Left ventricle myocardium superior (tissue), 1 donor: ENCODE measurements around the gene KSR2. TPM values are rescaled to one million over a fixed set of nuclear protein-coding genes. Genes with fewer than 3 reads are reported as not detected.

Source experiments
- ATAC-seq: fragments of 200-7000 bp; cut with Tn5 transposase; one replicate; pipeline ENCODE4 v1.9.1; 2020; ENCODE audit warnings: mild to moderate bottlenecking, moderate library complexity
- DNase-seq: peaks from one replicate; pipeline ENCODE4 v3.0.0-alpha.2; 2020
- intact Hi-C: fragments of 100-400 bp; cut with micrococcal nuclease; formaldehyde crosslinking; loops from one replicate; pipeline ENCODE4 v1.11.0; 2022
- total RNA-seq: library from RNA; stranded (reverse); fragmentation: NEBNext Ultra II Directional; extraction: Animal tissue kit (Norgen Biotek cat#: 25700); gene quantifications from one replicate; pipeline ENCODE4 v1.2.1, GENCODE V29; 2021
- donor health status: DM: no; HTN: yes; CAD: no; lungs with severe emphysema.

Gene KSR2
- total RNA-seq, 1 donor from 2014 or later: not detected

GRCh38 chr12:117417004-117417403 is 551.8 kb downstream of the KSR2 start:
- intact Hi-C loops: no loop called here
- ATAC-seq: no peak
- no peak for DNase-seq

- DNase-seq: peak; percentile 66
- intact Hi-C loops: no loop called here
- peak; percentile 81 for ATAC-seq
Observed at GRCh38 chr12:117412465-117413188, 556.2 kb downstream of the KSR2 start.

- DNase-seq: no peak
- intact Hi-C loops: no loop called here
- ATAC-seq: no peak
Observed at GRCh38 chr12:117409286-117409685, 559.5 kb downstream of the KSR2 start.

GRCh38 chr12:117408161-117408791 is 560.5 kb downstream of the KSR2 start:
- ATAC-seq: peak; percentile 71
- intact Hi-C loops: no loop called here
- no peak for DNase-seq

GRCh38 chr12:117404940-117405339 is 563.9 kb downstream of the KSR2 start:
- no peak for ATAC-seq
- no peak for DNase-seq
- intact Hi-C loops: no loop called here

GRCh38 chr12:117404203-117404853 is 564.5 kb downstream of the KSR2 start:
- ATAC-seq: no peak
- intact Hi-C loops: no loop called here
- no peak for DNase-seq

- DNase-seq (no peak), ATAC-seq (no peak)
- intact Hi-C loops: no loop called here
Observed at GRCh38 chr12:117403586-117404139, 565.1 kb downstream of the KSR2 start.

Other genes starting within 250 kb of the KSR2 start
- 5.2 TPM for gene RFC5, start 47.7 kb upstream of the KSR2 start, total RNA-seq
- gene WSB2, start 92.2 kb upstream of the KSR2 start, total RNA-seq: 103 TPM
- gene VSIG10, start 135.0 kb upstream of the KSR2 start, total RNA-seq: 12.6 TPM
- 500 TPM for gene PEBP1, start 167.1 kb upstream of the KSR2 start, total RNA-seq